ENCODE data around the gene TRHDE. TPM values are rescaled to one million over a fixed set of nuclear protein-coding genes. Genes with fewer than 3 reads are reported as not detected.

TRHDE gene
- total RNA-seq, 1 donor from 2014 or later = 5.6 TPM

DNA sequence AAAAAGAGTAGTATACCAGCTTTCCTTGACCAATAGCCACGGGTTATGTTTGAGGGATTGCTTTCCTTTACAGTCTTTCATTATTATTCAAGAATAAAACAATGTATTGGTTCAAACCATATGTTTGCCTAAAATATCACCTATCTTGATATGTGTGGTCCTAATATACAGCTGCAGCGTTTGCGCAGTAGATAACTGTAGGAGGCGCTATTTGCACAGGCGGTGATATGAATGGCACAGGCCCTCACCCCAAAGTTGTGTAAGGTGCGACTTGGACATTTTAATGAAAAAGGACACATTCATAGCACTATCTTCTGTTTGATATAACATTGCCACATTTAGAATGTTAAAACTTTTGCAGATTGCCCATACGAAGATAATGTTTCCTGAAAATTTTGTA, 298.4 kb downstream of the TRHDE start:
- Histone ChIP-seq H3K27me3 (ENCODE audit: control insufficient read depth, insufficient read depth, low read length) (no peaks in the 10 kb centered on the region), H3K4me3 (ENCODE audit: low read depth, low read length) (no peak overlapping the region), H3K36me3 (ENCODE audit: control insufficient read depth, insufficient read depth, low read length) (no peaks in the 10 kb centered on the region)
- TF ChIP-seq, protein P1, sequence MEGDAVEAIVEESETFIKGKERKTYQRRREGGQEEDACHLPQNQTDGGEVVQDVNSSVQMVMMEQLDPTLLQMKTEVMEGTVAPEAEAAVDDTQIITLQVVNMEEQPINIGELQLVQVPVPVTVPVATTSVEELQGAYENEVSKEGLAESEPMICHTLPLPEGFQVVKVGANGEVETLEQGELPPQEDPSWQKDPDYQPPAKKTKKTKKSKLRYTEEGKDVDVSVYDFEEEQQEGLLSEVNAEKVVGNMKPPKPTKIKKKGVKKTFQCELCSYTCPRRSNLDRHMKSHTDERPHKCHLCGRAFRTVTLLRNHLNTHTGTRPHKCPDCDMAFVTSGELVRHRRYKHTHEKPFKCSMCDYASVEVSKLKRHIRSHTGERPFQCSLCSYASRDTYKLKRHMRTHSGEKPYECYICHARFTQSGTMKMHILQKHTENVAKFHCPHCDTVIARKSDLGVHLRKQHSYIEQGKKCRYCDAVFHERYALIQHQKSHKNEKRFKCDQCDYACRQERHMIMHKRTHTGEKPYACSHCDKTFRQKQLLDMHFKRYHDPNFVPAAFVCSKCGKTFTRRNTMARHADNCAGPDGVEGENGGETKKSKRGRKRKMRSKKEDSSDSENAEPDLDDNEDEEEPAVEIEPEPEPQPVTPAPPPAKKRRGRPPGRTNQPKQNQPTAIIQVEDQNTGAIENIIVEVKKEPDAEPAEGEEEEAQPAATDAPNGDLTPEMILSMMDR (IDR thresholded peaks at IDR 0.05; ENCODE audit: insufficient read depth, low read length, poor library complexity, severe bottlenecking) = peak; percentile 23
- no peak for DNase-seq (ENCODE audit: low read depth)

DNA sequence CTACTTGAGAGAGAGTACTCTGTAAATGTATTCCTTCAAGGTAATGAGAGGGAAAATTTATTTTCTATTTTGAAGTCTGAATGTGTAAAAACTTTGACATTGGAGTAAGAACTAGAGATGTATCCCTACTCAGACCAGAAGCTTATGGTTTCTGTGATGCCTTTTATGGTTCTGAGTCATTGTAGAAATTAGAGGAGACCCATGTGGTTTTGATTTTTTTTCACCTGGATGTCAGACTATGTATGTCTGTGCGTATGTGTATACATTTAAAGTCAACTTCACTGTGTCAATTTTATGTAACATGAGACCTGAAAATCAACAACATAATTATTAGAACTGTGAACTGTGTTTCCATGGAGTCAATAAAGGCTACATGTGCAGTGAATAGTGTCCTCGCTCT, 302.0 kb downstream of the TRHDE start:
- H3K4me3 ChIP-seq (ENCODE audit: low read depth, low read length) = no peak overlapping the region
- DNase-seq (ENCODE audit: low read depth) = no peak
- TF ChIP-seq, protein P1 (IDR thresholded peaks at IDR 0.05; ENCODE audit: insufficient read depth, low read length, poor library complexity, severe bottlenecking) = no peak
- no peaks in the 10 kb centered on the region for H3K36me3 ChIP-seq (ENCODE audit: control insufficient read depth, insufficient read depth, low read length)
- H3K27me3 ChIP-seq (ENCODE audit: control insufficient read depth, insufficient read depth, low read length) = no peaks in the 10 kb centered on the region

DNA sequence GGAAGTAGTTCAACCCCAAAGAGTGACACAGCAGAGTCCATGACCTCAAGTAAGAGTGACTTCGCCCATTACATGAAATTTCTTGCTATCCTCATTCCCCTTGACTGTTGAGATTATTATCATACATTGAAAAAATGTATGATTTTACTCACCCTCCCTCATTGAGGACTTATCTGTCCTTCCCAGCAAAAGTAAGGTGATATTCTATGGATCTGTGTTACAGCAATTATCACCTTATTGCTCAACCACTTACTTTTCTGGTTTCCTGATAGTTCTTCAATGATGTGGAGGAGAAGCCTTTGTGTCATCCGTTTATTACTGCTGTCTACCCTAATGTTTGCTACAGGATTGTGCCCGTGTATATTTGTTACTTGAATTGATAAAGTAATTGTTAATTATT, 306.2 kb downstream of the TRHDE start:
- no peak overlapping the region for H3K4me3 ChIP-seq (ENCODE audit: low read depth, low read length)
- no peak for DNase-seq (ENCODE audit: low read depth)
- TF ChIP-seq, protein P1 (IDR thresholded peaks at IDR 0.05; ENCODE audit: insufficient read depth, low read length, poor library complexity, severe bottlenecking) = no peak
- no peaks in the 10 kb centered on the region for H3K27me3 ChIP-seq (ENCODE audit: control insufficient read depth, insufficient read depth, low read length)
- H3K36me3 ChIP-seq (ENCODE audit: control insufficient read depth, insufficient read depth, low read length) = no peaks in the 10 kb centered on the region

DNA sequence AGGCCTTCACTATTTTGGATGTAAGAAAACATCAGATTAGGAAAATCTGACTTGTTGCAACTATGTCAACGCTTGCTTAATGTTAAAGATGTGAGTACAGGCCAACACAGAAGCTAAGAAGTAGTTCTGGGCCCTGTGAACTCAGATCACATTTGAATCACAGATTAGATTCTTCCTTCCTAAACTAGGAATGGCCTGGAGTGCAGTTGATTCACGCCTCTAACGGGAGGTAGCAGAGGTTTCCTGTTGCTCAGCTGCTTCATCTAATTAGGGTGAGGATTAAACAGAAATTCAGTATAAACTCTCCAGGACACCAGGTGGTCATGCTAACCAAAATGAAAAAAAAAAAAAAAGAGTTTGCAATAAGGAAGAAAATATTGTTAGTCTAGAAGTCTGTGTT, 314.3 kb downstream of the TRHDE start:
- TF ChIP-seq, protein P1 (IDR thresholded peaks at IDR 0.05; ENCODE audit: insufficient read depth, low read length, poor library complexity, severe bottlenecking) = no peak
- Histone ChIP-seq H3K36me3 (ENCODE audit: control insufficient read depth, insufficient read depth, low read length) (no peaks in the 10 kb centered on the region), H3K4me3 (ENCODE audit: low read depth, low read length) (no peak overlapping the region), H3K27me3 (ENCODE audit: control insufficient read depth, insufficient read depth, low read length) (no peaks in the 10 kb centered on the region)
- DNase-seq (ENCODE audit: low read depth) = no peak

DNA sequence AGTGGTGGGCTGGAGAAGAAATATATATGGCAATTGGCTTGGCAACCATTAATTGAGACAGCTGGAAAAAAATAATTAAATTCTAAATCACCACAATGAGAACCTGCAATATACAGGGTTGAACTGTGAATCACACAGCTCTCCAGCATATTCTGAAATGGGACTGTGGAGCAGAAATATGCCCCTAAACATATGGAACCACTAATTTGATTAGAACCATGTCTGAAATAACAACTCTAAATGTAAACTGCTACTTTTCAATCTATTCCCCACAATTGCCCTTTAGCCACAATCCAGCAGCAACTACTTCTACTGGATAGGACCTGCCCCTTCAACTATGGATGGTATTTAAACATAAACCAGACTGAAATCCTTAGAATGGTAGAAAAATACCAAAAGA, 330.4 kb downstream of the TRHDE start:
- no peak for DNase-seq (ENCODE audit: low read depth)
- Histone ChIP-seq H3K4me3 (ENCODE audit: low read depth, low read length) (no peak overlapping the region), H3K27me3 (ENCODE audit: control insufficient read depth, insufficient read depth, low read length) (no peaks in the 10 kb centered on the region), H3K36me3 (ENCODE audit: control insufficient read depth, insufficient read depth, low read length) (no peaks in the 10 kb centered on the region)
- TF ChIP-seq, protein P1 (IDR thresholded peaks at IDR 0.05; ENCODE audit: insufficient read depth, low read length, poor library complexity, severe bottlenecking) = no peak

DNA sequence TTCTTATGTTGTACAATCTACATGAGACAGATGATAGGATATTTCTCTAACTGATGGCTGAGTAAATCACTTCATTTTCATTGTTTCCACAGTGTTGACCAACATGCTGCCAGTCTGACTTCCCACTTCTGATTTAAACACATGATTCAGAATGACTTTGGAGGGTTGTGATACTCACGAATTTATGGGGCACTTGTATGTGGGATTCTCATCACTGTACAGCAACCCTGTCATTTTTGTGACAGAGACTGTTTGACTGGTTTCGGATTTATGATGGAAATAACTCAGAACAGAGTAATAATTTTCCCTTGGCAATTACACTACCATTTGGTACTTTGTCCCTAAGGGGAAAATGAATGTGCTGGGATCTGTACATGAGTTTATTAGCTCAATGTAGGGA, 333.8 kb downstream of the TRHDE start:
- DNase-seq (ENCODE audit: low read depth) = no peak
- Histone ChIP-seq H3K4me3 (ENCODE audit: low read depth, low read length) (no peak overlapping the region), H3K27me3 (ENCODE audit: control insufficient read depth, insufficient read depth, low read length) (no peaks in the 10 kb centered on the region), H3K36me3 (ENCODE audit: control insufficient read depth, insufficient read depth, low read length) (no peaks in the 10 kb centered on the region)
- TF ChIP-seq, protein P1 (IDR thresholded peaks at IDR 0.05; ENCODE audit: insufficient read depth, low read length, poor library complexity, severe bottlenecking) = no peak
